ENCODE measurements around the gene HMX2. TPM values are rescaled to one million over a fixed set of nuclear protein-coding genes. Genes with fewer than 3 reads are reported as not detected.
A peak's percentile ranks its signal among the peaks of the same experiment; 100 is the strongest.

Gene HMX2
- total RNA-seq, 2 experiments from 2014 or later = not detected

GRCh38 chr10:123157210-123157609, 9.3 kb downstream of the HMX2 start:
- intact Hi-C loops (cut with DNase I, micrococcal nuclease) = loop anchor here in 1 of 2 experiments (5.0 to 10.0 kb wide), 4 partner anchors 85 to 1758 kb away; partner anchors contain the start of genes EEF1AKMT2 and OAT
- H3K27ac ChIP-seq (ENCODE audit: low read depth in 1 of 2, low read length in 2 of 2) = no peak overlapping the region
- peaks cover 84% of the 10 kb centered on the region for H3K4me1 Mint-ChIP-seq (ENCODE audit: low read depth)
- H3K4me3 ChIP-seq (ENCODE audit: low read length) = no peak overlapping the region
- peak overlapping the region; percentile 5 for H3K4me3 Mint-ChIP-seq
- no peak for ATAC-seq (ENCODE audit: poor library complexity)
- H3K27ac Mint-ChIP-seq = peak overlapping the region; percentile 97
- no peaks in the 10 kb centered on the region for H3K27me3 ChIP-seq (ENCODE audit: control insufficient read depth in 1 of 2, insufficient read depth in 2 of 2, low read length in 2 of 2)
- CTCF ChIA-PET = interaction anchor here (0.8 kb wide), 1 partner anchor 1562 kb away, joined by 3 read pairs; no protein-coding TSS in a partner anchor
- H3K9me3 ChIP-seq (ENCODE audit: control insufficient read depth in 1 of 2, insufficient read depth in 1 of 2, low read length in 2 of 2) = no peaks in the 10 kb centered on the region
- peaks cover 36% of the 10 kb centered on the region for H3K4me1 ChIP-seq (ENCODE audit: insufficient read depth, low read length)
- H3K36me3 Mint-ChIP-seq (ENCODE audit: low read depth) = peaks cover 79% of the 10 kb centered on the region
- POLR2A ChIA-PET = interaction anchor here (4.6 kb wide), 1 partner anchor 84 kb away, joined by 80 read pairs; no protein-coding TSS in a partner anchor
- H3K36me3 ChIP-seq (ENCODE audit: insufficient read depth, low read length) = peaks cover 44% of the 10 kb centered on the region
- TF ChIP-seq, protein P1, sequence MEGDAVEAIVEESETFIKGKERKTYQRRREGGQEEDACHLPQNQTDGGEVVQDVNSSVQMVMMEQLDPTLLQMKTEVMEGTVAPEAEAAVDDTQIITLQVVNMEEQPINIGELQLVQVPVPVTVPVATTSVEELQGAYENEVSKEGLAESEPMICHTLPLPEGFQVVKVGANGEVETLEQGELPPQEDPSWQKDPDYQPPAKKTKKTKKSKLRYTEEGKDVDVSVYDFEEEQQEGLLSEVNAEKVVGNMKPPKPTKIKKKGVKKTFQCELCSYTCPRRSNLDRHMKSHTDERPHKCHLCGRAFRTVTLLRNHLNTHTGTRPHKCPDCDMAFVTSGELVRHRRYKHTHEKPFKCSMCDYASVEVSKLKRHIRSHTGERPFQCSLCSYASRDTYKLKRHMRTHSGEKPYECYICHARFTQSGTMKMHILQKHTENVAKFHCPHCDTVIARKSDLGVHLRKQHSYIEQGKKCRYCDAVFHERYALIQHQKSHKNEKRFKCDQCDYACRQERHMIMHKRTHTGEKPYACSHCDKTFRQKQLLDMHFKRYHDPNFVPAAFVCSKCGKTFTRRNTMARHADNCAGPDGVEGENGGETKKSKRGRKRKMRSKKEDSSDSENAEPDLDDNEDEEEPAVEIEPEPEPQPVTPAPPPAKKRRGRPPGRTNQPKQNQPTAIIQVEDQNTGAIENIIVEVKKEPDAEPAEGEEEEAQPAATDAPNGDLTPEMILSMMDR (IDR thresholded peaks at IDR 0.05) = no peak
- no peaks in the 10 kb centered on the region for H3K27me3 Mint-ChIP-seq
- H3K9me3 Mint-ChIP-seq = no peaks in the 10 kb centered on the region
- no peak for DNase-seq

GRCh38 chr10:123158682-123159081, 10.7 kb downstream of the HMX2 start:
- DNase-seq = no peak
- POLR2A ChIA-PET = interaction anchor here (0.8 to 3.8 kb wide), 3 partner anchors 16 to 83 kb away, joined by 3 to 19 read pairs (median 3); no protein-coding TSS in a partner anchor
- peaks cover 32% of the 10 kb centered on the region for H3K4me1 ChIP-seq (ENCODE audit: insufficient read depth, low read length)

DNA sequence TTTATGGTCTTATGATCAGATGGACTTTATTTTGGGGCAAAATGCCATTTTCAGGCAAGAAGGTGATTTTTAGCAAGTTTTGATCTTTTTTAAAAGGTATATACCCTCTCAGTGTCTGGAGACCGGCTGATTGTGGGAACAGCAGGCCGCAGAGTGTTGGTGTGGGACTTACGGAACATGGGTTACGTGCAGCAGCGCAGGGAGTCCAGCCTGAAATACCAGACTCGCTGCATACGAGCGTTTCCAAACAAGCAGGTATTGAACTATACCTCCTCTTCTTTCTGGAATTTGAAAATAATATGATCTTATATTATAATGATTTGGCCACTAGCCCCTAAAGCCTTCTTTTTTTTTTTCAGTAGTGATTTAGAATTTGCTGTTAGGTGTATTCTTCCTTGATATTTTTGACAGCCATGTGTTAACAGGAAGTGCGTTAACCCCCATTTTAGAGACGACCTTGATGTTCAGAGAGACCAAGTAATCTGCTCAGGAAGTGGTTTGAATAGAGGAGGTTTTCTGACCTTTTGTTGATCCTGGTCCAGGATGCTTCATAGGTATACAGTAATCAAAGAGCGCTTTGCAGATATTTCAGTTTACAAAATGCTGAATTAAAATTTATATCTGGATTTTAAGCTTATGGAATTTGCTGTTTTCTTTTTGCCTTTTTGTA, 12.5 kb downstream of the HMX2 start:
- intact Hi-C loops (cut with DNase I, micrococcal nuclease) = no loop called here
- H3K27ac Mint-ChIP-seq = peak overlapping the region; percentile 97
- Histone ChIP-seq H3K36me3 (ENCODE audit: insufficient read depth, low read length) (peaks cover 77% of the 10 kb centered on the region), H3K4me3 (ENCODE audit: low read length) (peak overlapping the region; percentile 7), H3K4me1 (ENCODE audit: insufficient read depth, low read length) (peaks cover 21% of the 10 kb centered on the region), H3K27ac (ENCODE audit: low read depth in 1 of 2, low read length in 2 of 2) (peak overlapping the region; percentile 47 to 54), H3K27me3 (ENCODE audit: control insufficient read depth in 1 of 2, insufficient read depth in 2 of 2, low read length in 2 of 2) (no peaks in the 10 kb centered on the region), H3K9me3 (ENCODE audit: control insufficient read depth in 1 of 2, insufficient read depth in 1 of 2, low read length in 2 of 2) (no peaks in the 10 kb centered on the region)
- TF ChIP-seq, protein P1 (IDR thresholded peaks at IDR 0.05) = no peak
- H3K4me3 Mint-ChIP-seq = peak overlapping the region; percentile 66
- ChIA-PET POLR2A (interaction anchor here (0.8 to 3.8 kb wide), 3 partner anchors 11 to 81 kb away, joined by 3 to 19 read pairs (median 3); no protein-coding TSS in a partner anchor), CTCF (interaction anchor here (1.1 kb wide), 2 partner anchors 10 to 20 kb away, joined by 3 read pairs; no protein-coding TSS in a partner anchor)
- peaks cover 96% of the 10 kb centered on the region for H3K36me3 Mint-ChIP-seq (ENCODE audit: low read depth)
- DNase-seq (peak in 4 of 14 experiments; percentile 27 to 90 (median 68)), ATAC-seq (ENCODE audit: poor library complexity) (peak; percentile 98)
- no peaks in the 10 kb centered on the region for H3K27me3 Mint-ChIP-seq
- peaks cover 72% of the 10 kb centered on the region for H3K4me1 Mint-ChIP-seq (ENCODE audit: low read depth)
- no peaks in the 10 kb centered on the region for H3K9me3 Mint-ChIP-seq

More at GRCh38 chr10:123158682-123159081, 10.7 kb downstream of the HMX2 start:
- Mint-ChIP-seq H3K27ac (peak overlapping the region; percentile 97), H3K4me1 (ENCODE audit: low read depth) (peaks cover 79% of the 10 kb centered on the region), H3K36me3 (ENCODE audit: low read depth) (peaks cover 93% of the 10 kb centered on the region), H3K9me3 (no peaks in the 10 kb centered on the region), H3K27me3 (no peaks in the 10 kb centered on the region), H3K4me3 (peak overlapping the region; percentile 38)
- TF ChIP-seq, protein P1 (IDR thresholded peaks at IDR 0.05) = no peak
- H3K36me3 ChIP-seq (ENCODE audit: insufficient read depth, low read length) = peaks cover 59% of the 10 kb centered on the region
- H3K27me3 ChIP-seq (ENCODE audit: control insufficient read depth in 1 of 2, insufficient read depth in 2 of 2, low read length in 2 of 2) = no peaks in the 10 kb centered on the region
- no peaks in the 10 kb centered on the region for H3K9me3 ChIP-seq (ENCODE audit: control insufficient read depth in 1 of 2, insufficient read depth in 1 of 2, low read length in 2 of 2)
- no peak overlapping the region for H3K27ac ChIP-seq (ENCODE audit: low read depth in 1 of 2, low read length in 2 of 2)
- no peak for ATAC-seq (ENCODE audit: poor library complexity)
- intact Hi-C loops (cut with DNase I, micrococcal nuclease) = loop anchor here in 1 of 2 experiments (5.0 to 10.0 kb wide), 4 partner anchors 84 to 1756 kb away; partner anchors contain the start of genes EEF1AKMT2 and OAT
- CTCF ChIA-PET = no interaction called here
- no peak overlapping the region for H3K4me3 ChIP-seq (ENCODE audit: low read length)
